Cardiac muscle cell (in vitro differentiated cells and primary cell): ENCODE results near the gene RAPGEF1. TPM values are rescaled to one million over a fixed set of nuclear protein-coding genes. Genes with fewer than 3 reads are reported as not detected.

Source experiments
- DNase-seq, 2 donors: peaks; one replicate each; pipeline versions ENCODE4 v3.0.0 to v3.0.0-alpha.2; 2010 to 2017; ENCODE audit warnings: low read depth in 1 of 2, low spot score in 1 of 2
- H3K27ac ChIP-seq: fragments of 200-600 bp; sonication (generic); 2 replicates; pipeline ENCODE4 v1.5.1; 2016
- H3K27me3 ChIP-seq: fragments of 200-600 bp; sonication (generic); 2 replicates; pipeline ENCODE4 v1.6.0; 2016; ENCODE audit warnings: control low read depth
- H3K36me3 ChIP-seq: fragments of 200-600 bp; sonication (generic); 2 replicates; pipeline ENCODE4 v1.5.1; 2016; ENCODE audit warnings: control low read depth
- H3K4me1 ChIP-seq: fragments of 200-600 bp; sonication (generic); 2 replicates; pipeline ENCODE4 v1.8.1; 2017; ENCODE audit warnings: low read depth, mild to moderate bottlenecking, mixed run types
- H3K4me3 ChIP-seq: fragments of 200-600 bp; sonication (generic); 2 replicates; pipeline ENCODE4 v1.5.1; 2016; ENCODE audit warnings: mild to moderate bottlenecking
- H3K9me3 ChIP-seq: fragments of 200-600 bp; sonication (generic); 2 replicates; pipeline ENCODE4 v1.5.1; 2017; ENCODE audit warnings: low read depth, mild to moderate bottlenecking, control low read depth
- polyA plus RNA-seq: library from polyadenylated mRNA; unstranded; fragments of >200 nt; fragmentation: Nextera tagmentation; extraction: Ambion mirVana; gene quantifications from 2 replicates; pipeline ENCODE4 v1.2.1, GENCODE V29; 2016
- total RNA-seq: library from RNA; depleted of rRNA; stranded (reverse); fragments of >200 nt; gene quantifications from 2 replicates; pipeline ENCODE4 v1.2.3, GENCODE V29; 2016
- TF ChIP-seq, protein P1 (sequence below): IDR thresholded peaks from 2 replicates; pipeline ENCODE4 v1.5.1; 2012; ENCODE audit warnings: low read depth, mild to moderate bottlenecking, low read length

RAPGEF1 gene
- total and polyA plus RNA-seq, 2 experiments from 2014 or later: 42.1 to 51.1 TPM

DNA sequence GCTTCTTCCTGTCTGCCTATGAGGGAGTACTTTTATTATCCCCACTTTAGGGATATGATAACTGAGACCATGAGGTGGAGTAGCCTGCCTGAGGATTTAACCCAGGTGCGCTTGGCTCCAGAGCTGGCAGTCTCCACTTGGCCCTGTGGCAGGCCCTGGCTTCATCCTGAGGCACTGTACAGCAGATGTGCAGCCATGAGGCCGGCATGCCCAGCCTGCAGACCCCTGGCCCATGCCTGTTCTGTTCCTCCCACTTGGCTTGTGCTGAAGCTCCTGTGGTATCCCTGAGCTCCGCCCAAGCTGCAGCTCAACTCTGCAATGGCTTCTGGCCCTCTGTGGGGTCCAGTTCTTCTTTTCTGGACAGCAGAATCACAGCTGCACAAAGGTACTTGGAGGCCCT lies 31.8 kb upstream of the RAPGEF1 start:
- no peak for DNase-seq
- no peaks in the 10 kb centered on the region for H3K4me1 ChIP-seq
- no peaks in the 10 kb centered on the region for H3K27me3 ChIP-seq
- no peak overlapping the region for H3K27ac ChIP-seq
- H3K9me3 ChIP-seq: no peaks in the 10 kb centered on the region
- no peak overlapping the region for H3K4me3 ChIP-seq
- TF ChIP-seq, protein P1, sequence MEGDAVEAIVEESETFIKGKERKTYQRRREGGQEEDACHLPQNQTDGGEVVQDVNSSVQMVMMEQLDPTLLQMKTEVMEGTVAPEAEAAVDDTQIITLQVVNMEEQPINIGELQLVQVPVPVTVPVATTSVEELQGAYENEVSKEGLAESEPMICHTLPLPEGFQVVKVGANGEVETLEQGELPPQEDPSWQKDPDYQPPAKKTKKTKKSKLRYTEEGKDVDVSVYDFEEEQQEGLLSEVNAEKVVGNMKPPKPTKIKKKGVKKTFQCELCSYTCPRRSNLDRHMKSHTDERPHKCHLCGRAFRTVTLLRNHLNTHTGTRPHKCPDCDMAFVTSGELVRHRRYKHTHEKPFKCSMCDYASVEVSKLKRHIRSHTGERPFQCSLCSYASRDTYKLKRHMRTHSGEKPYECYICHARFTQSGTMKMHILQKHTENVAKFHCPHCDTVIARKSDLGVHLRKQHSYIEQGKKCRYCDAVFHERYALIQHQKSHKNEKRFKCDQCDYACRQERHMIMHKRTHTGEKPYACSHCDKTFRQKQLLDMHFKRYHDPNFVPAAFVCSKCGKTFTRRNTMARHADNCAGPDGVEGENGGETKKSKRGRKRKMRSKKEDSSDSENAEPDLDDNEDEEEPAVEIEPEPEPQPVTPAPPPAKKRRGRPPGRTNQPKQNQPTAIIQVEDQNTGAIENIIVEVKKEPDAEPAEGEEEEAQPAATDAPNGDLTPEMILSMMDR: no peak
- no peaks in the 10 kb centered on the region for H3K36me3 ChIP-seq

DNA sequence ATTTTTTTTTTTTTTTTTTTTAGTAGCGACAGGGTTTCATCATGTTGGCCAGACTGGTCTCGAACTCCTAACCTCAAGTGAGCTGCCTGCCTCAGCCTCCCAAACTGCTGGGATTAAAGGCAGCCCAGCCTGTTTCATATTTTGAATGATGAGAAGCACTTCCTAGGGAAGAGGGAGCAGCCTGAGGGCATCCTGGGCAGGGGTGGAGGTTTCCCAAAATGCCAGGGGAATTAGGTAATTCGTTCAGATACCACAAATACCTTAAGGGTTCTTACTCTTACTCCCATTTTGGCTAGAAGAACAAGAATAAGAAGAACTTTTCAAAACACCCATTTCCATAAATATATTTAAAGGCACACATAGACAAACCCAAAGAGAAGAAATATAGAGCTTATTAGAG lies 29.5 kb upstream of the RAPGEF1 start:
- DNase-seq: no peak
- H3K27ac ChIP-seq: no peak overlapping the region
- H3K9me3 ChIP-seq: no peaks in the 10 kb centered on the region
- no peak overlapping the region for H3K4me3 ChIP-seq
- TF ChIP-seq, protein P1: no peak
- H3K27me3 ChIP-seq: no peaks in the 10 kb centered on the region
- no peaks in the 10 kb centered on the region for H3K36me3 ChIP-seq
- no peaks in the 10 kb centered on the region for H3K4me1 ChIP-seq

DNA sequence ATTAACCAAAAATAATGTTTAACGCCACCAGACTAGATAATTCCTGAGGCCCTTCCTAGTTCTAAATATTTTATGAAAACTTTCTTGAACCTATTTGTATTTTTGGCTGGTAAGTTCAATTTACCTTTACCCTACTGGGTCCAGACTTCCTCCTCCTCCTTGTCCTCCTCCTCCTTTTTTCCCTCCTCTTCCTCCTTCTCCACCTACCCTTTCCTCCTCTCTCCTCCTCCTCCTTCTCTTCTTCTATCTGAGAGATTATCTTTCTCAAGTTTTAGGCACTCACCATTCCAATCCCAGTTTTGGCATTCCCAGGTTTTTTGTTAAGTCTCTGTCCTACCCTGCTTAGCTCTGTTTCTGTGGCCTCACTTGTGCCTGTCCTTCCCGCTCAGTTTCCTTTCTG lies 24.7 kb upstream of the RAPGEF1 start:
- H3K4me3 ChIP-seq: no peak overlapping the region
- no peaks in the 10 kb centered on the region for H3K27me3 ChIP-seq
- no peaks in the 10 kb centered on the region for H3K4me1 ChIP-seq
- no peaks in the 10 kb centered on the region for H3K9me3 ChIP-seq
- TF ChIP-seq, protein P1: no peak
- no peak overlapping the region for H3K27ac ChIP-seq
- DNase-seq: no peak
- H3K36me3 ChIP-seq: no peaks in the 10 kb centered on the region

DNA sequence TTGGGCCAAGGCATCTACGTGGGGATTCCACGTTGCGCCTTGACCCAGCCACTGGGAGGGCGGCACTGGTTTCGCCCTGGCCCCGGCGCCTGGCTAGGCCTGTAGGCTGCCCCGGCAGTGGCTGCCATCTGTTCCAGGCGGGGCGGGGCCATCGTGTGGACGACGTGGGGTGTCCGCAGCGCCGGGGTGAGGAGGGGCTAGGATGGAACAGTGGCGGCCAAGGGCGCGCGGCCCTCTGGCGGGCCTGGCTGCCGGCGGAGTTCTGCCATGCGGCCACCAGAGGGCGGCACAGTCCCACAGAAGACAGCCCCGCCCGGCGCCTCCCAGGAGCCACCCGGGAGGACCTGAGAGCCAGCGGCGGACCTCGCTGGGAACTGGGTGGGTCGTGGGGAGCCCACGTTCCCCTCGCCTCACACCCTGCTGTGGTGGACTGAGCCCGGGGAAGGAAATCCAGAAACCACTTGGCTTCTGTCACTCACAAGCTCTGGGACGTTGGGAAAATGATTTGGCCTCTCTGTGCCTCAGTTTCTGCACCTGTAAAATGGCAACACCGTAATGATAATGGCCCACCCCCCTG lies 22.6 kb upstream of the RAPGEF1 start:
- Histone ChIP-seq H3K27me3 (peaks cover 20% of the 10 kb centered on the region), H3K4me1 (no peaks in the 10 kb centered on the region), H3K36me3 (no peaks in the 10 kb centered on the region), H3K27ac (no peak overlapping the region), H3K4me3 (no peak overlapping the region), H3K9me3 (no peaks in the 10 kb centered on the region)
- TF ChIP-seq, protein P1: peak; percentile 70
- DNase-seq: peak; percentile 67 to 88

DNA sequence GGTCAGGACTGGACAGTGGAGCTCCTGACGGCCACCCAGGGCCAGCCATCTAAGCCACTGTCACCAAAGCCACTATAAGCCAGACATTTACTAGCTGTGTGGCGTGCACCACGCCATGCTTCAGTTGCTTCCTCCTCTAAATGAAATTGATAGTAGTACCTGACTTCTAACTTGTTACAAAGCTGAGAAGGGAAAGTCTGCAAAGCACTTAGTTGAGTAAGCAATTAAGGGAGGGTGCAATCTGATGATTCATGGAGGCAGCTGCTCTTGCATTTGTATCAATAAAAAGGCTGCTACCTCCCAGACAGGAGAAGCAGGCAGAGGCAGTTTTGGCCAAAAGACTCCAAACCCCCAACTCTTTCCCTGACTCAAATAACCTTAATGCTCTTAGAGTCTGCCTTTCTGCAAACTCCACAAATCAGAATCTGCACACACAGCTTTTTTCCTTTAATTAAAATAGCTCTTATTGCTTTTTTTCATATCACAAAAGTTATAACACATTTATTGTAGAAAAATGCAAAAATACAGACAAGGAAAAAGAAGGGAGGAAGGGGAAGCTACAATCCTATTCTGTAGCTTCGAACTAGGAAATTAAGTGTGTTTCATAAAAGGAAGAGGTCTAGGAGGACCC lies 19.3 kb upstream of the RAPGEF1 start:
- Histone ChIP-seq H3K4me3 (no peak overlapping the region), H3K27ac (no peak overlapping the region), H3K9me3 (no peaks in the 10 kb centered on the region), H3K36me3 (no peaks in the 10 kb centered on the region), H3K4me1 (no peaks in the 10 kb centered on the region), H3K27me3 (peaks cover 20% of the 10 kb centered on the region)
- no peak for DNase-seq
- TF ChIP-seq, protein P1: no peak
